HEK293 (cell line): ENCODE data around the gene CRABP2.
A peak's percentile ranks its signal among the peaks of the same experiment; 100 is the strongest.

Experiments
- BCL11A ChIP-seq: fragments of 450-650 bp; formaldehyde crosslinking; IDR thresholded peaks from 2 replicates; pipeline ENCODE4 v1.5.1; 2016; ENCODE audit warnings: low read depth, missing biosample characterization, missing genetic modification characterization
- GLIS1 ChIP-seq: fragments of 450-650 bp; formaldehyde crosslinking; IDR thresholded peaks from 2 replicates; pipeline ENCODE4 v1.5.1; 2016; ENCODE audit warnings: missing biosample characterization, missing genetic modification characterization
- HOXA7 ChIP-seq: sonication (generic); formaldehyde crosslinking; IDR thresholded peaks from 2 replicates; pipeline ENCODE4 v1.8.1; 2022; ENCODE audit warnings: missing genetic modification reagents, borderline replicate concordance
- KLF10 ChIP-seq: fragments of 450-650 bp; IDR thresholded peaks from 2 replicates; pipeline ENCODE4 v1.5.1; 2018; ENCODE audit warnings: missing biosample characterization, mild to moderate bottlenecking, missing genetic modification characterization
- KLF17 ChIP-seq: fragments of 450-650 bp; formaldehyde crosslinking; IDR thresholded peaks from 2 replicates; pipeline ENCODE4 v1.5.1; 2016; ENCODE audit warnings: missing biosample characterization, missing genetic modification characterization
- KLF8 ChIP-seq: fragments of 450-650 bp; formaldehyde crosslinking; IDR thresholded peaks from 2 replicates; pipeline ENCODE4 v1.5.1; 2016; ENCODE audit warnings: missing biosample characterization, missing genetic modification characterization
- SCRT2 ChIP-seq: fragments of 450-650 bp; formaldehyde crosslinking; IDR thresholded peaks from 2 replicates; pipeline ENCODE4 v1.5.1; 2016; ENCODE audit warnings: missing biosample characterization, missing genetic modification characterization
- SP7 ChIP-seq: fragments of 450-650 bp; formaldehyde crosslinking; IDR thresholded peaks from 2 replicates; pipeline ENCODE4 v1.5.1; 2016; ENCODE audit warnings: missing biosample characterization, missing genetic modification characterization
- ZBTB1 ChIP-seq: fragments of 450-650 bp; formaldehyde crosslinking; IDR thresholded peaks from 2 replicates; pipeline ENCODE4 v1.5.1; 2016; ENCODE audit warnings: missing biosample characterization, missing genetic modification characterization
- ZEB2 ChIP-seq: fragments of 450-650 bp; formaldehyde crosslinking; IDR thresholded peaks from 2 replicates; pipeline ENCODE4 v1.5.1; 2016; ENCODE audit warnings: missing biosample characterization, missing genetic modification characterization
- ZFP37 ChIP-seq: fragments of 450-650 bp; formaldehyde crosslinking; IDR thresholded peaks from 2 replicates; pipeline ENCODE4 v1.5.1; 2016; ENCODE audit warnings: missing biosample characterization, missing genetic modification characterization
- ZNF18 ChIP-seq: fragments of 450-650 bp; formaldehyde crosslinking; IDR thresholded peaks from 2 replicates; pipeline ENCODE4 v1.5.1; 2016; ENCODE audit warnings: missing biosample characterization, missing genetic modification characterization
- ZNF248 ChIP-seq: fragments of 450-650 bp; formaldehyde crosslinking; IDR thresholded peaks from 2 replicates; pipeline ENCODE4 v1.5.1; 2017; ENCODE audit warnings: missing biosample characterization, missing genetic modification characterization
- ZNF501 ChIP-seq: fragments of 450-650 bp; formaldehyde crosslinking; IDR thresholded peaks from 2 replicates; pipeline ENCODE4 v1.5.1; 2016; ENCODE audit warnings: missing biosample characterization, missing genetic modification characterization
- ZNF510 ChIP-seq: fragments of 450-650 bp; formaldehyde crosslinking; IDR thresholded peaks from 2 replicates; pipeline ENCODE4 v1.5.1; 2018; ENCODE audit warnings: mild to moderate bottlenecking, missing genetic modification characterization, missing biosample characterization; ENCODE audit not compliant: insufficient replicate concordance
- ZNF626 ChIP-seq: fragments of 450-650 bp; sonication (Bioruptor Pico); formaldehyde crosslinking; IDR thresholded peaks from 2 replicates; pipeline ENCODE4 v1.5.1; 2018; ENCODE audit warnings: missing biosample characterization, missing genetic modification characterization, inconsistent platforms
- ZNF654 ChIP-seq: fragments of 450-650 bp; formaldehyde crosslinking; IDR thresholded peaks from 2 replicates; pipeline ENCODE4 v1.5.1; 2016; ENCODE audit warnings: low read depth, missing biosample characterization, missing genetic modification characterization
- ZNF660 ChIP-seq: fragments of 450-650 bp; IDR thresholded peaks from 2 replicates; pipeline ENCODE4 v1.5.1; 2018; ENCODE audit warnings: missing biosample characterization, mild to moderate bottlenecking, missing genetic modification characterization
- ZNF677 ChIP-seq: fragments of 450-650 bp; IDR thresholded peaks from 2 replicates; pipeline ENCODE4 v1.5.0; 2018; ENCODE audit warnings: missing biosample characterization, mild to moderate bottlenecking, missing genetic modification characterization, moderate library complexity
- ZNF747 ChIP-seq: fragments of 450-650 bp; formaldehyde crosslinking; IDR thresholded peaks from 2 replicates; pipeline ENCODE4 v1.5.1; 2016; ENCODE audit warnings: missing biosample characterization, missing genetic modification characterization
- ZNF791 ChIP-seq: fragments of 450-650 bp; formaldehyde crosslinking; IDR thresholded peaks from 2 replicates; pipeline ENCODE4 v1.5.1; 2016; ENCODE audit warnings: missing biosample characterization, missing genetic modification characterization
- ZSCAN16 ChIP-seq: fragments of 450-650 bp; formaldehyde crosslinking; IDR thresholded peaks from 2 replicates; pipeline ENCODE4 v1.5.1; 2016; ENCODE audit warnings: missing biosample characterization, missing genetic modification characterization
- ZSCAN23 ChIP-seq: fragments of 450-650 bp; formaldehyde crosslinking; IDR thresholded peaks from 2 replicates; pipeline ENCODE4 v1.5.1; 2016; ENCODE audit warnings: missing biosample characterization, missing genetic modification characterization
- ZSCAN30 ChIP-seq: fragments of 450-650 bp; IDR thresholded peaks from 2 replicates; pipeline ENCODE4 v1.5.1; 2018; ENCODE audit warnings: missing biosample characterization, mild to moderate bottlenecking, missing genetic modification characterization, moderate library complexity
- TF ChIP-seq, protein P1 (sequence below): fragments of 450-650 bp; formaldehyde crosslinking; IDR thresholded peaks from 2 replicates; pipeline ENCODE4 v1.5.1; 2016; ENCODE audit warnings: missing biosample characterization, missing genetic modification characterization
- TF ChIP-seq, protein P2 (sequence below): fragments of 450-650 bp; formaldehyde crosslinking; IDR thresholded peaks from 2 replicates; pipeline ENCODE4 v1.5.1; 2016; ENCODE audit warnings: missing biosample characterization, missing genetic modification characterization, borderline replicate concordance
- TF ChIP-seq, protein P3 (sequence below): fragments of 450-650 bp; formaldehyde crosslinking; IDR thresholded peaks from 2 replicates; pipeline ENCODE4 v1.5.1; 2016; ENCODE audit warnings: missing biosample characterization, missing genetic modification characterization
- TF ChIP-seq, protein P4 (sequence below): fragments of 450-650 bp; formaldehyde crosslinking; IDR thresholded peaks from 2 replicates; pipeline ENCODE4 v1.5.1; 2016; ENCODE audit warnings: missing biosample characterization, missing genetic modification characterization
- TF ChIP-seq, protein P5 (sequence below): fragments of 450-650 bp; formaldehyde crosslinking; IDR thresholded peaks from 2 replicates; pipeline ENCODE4 v1.5.1; 2016; ENCODE audit warnings: missing biosample characterization, missing genetic modification characterization

CRABP2 gene

DNA sequence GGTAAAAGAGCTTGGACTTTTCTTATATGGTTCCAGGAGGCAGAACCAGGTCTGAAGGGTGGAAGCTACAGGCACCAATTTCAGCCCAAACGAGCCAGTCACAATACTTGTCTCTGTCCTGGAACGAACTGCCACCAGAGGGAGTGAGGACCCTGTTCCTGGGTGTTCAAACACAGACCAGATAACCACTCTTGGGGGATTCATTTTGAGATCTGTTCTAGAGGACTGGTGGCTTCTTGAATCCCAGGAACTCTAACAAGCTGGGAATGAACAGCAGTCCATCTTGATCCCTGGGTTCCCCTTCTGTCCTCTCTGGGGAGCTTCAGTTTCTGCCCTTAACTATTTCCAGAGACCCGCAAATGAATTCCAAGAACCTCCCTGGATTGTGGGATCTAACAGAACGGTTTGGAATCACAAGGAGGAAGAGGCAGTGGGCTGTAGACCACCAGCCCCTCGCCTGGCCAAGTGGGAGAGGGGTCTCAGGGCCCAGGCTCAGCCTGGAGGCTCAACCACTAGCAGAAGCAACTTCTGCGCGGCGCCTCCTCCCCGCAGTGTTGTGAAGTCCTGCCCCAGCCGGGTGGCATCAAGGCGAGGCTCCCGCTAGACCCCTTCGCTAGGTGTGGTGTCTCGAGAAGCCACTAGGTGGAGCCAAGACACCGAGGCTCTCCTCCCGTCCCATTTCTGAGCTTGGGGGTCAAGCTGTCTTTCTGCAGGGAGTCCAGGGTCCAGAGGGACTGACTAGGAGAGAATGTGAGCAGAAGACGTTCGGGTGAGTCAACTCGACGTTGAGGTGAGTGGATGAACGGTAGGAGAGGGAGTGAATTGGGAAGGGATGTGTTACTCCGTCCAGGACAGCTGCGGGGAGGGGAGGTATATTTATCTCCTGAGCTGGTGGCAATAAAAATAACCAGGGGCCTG lies 16.1 kb downstream of the CRABP2 start (continued):
- TF ChIP-seq, protein P1, sequence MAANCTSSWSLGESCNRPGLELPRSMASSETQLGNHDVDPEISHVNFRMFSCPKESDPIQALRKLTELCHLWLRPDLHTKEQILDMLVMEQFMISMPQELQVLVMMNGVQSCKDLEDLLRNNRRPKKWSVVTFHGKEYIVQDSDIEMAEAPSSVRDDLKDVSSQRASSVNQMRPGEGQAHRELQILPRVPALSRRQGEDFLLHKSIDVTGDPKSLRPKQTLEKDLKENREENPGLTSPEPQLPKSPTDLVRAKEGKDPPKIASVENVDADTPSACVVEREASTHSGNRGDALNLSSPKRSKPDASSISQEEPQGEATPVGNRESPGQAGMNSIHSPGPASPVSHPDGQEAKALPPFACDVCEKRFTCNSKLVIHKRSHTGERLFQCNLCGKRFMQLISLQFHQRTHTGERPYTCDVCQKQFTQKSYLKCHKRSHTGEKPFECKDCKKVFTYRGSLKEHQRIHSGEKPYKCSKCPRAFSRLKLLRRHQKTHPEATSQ (tag by site-specific recombination): no peak
- TF ChIP-seq, protein P2, sequence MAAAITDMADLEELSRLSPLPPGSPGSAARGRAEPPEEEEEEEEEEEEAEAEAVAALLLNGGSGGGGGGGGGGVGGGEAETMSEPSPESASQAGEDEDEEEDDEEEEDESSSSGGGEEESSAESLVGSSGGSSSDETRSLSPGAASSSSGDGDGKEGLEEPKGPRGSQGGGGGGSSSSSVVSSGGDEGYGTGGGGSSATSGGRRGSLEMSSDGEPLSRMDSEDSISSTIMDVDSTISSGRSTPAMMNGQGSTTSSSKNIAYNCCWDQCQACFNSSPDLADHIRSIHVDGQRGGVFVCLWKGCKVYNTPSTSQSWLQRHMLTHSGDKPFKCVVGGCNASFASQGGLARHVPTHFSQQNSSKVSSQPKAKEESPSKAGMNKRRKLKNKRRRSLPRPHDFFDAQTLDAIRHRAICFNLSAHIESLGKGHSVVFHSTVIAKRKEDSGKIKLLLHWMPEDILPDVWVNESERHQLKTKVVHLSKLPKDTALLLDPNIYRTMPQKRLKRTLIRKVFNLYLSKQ (tag by site-specific recombination): no peak
- TF ChIP-seq ZFP37 (tag by site-specific recombination) (0 out of 2 replicates have a peak, but pooled peaks have one; percentile 81), ZNF626 (tag by site-specific recombination) (no peak), SP7 (tag by site-specific recombination) (peak; percentile 57), ZNF747 (no peak), ZSCAN23 (tag by site-specific recombination) (no peak), ZNF510 (tag by site-specific recombination) (no peak), ZNF501 (tag by site-specific recombination) (peak; percentile 64), ZSCAN16 (tag by site-specific recombination) (no peak), HOXA7 (CRISPR knock-in tag) (no peak), ZNF660 (peak; percentile 28; the same call in 1 of the 2 replicates), ZNF18 (tag by site-specific recombination) (no peak), ZNF791 (tag by site-specific recombination) (no peak), BCL11A (tag by site-specific recombination) (peak; percentile 31; the same call in 1 of the 2 replicates), KLF17 (tag by site-specific recombination) (peak; percentile 37; the same call in 1 of the 2 replicates), ZEB2 (tag by site-specific recombination) (peak; percentile 50; the same call in 1 of the 2 replicates), ZNF677 (tag by site-specific recombination) (no peak), ZNF248 (no peak), ZSCAN30 (tag by site-specific recombination) (peak; percentile 72; the same call in 1 of the 2 replicates), KLF8 (tag by site-specific recombination) (peak; percentile 17; the same call in 1 of the 2 replicates), ZBTB1 (no peak), KLF10 (tag by site-specific recombination) (peak; percentile 47; the same call in 1 of the 2 replicates), GLIS1 (peak; percentile 92; the same call in 1 of the 2 replicates), ZNF654 (tag by site-specific recombination) (peak; percentile 92), SCRT2 (tag by site-specific recombination) (no peak)
- TF ChIP-seq, protein P3, sequence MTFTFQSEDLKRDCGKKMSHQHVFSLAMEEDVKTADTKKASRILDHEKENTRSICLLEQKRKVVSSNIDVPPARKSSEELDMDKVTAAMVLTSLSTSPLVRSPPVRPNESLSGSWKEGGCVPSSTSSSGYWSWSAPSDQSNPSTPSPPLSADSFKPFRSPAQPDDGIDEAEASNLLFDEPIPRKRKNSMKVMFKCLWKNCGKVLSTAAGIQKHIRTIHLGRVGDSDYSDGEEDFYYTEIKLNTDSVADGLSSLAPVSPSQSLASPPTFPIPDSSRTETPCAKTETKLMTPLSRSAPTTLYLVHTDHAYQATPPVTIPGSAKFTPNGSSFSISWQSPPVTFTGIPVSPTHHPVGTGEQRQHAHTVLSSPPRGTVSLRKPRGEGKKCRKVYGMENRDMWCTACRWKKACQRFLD (tag by site-specific recombination): no peak
- TF ChIP-seq, protein P4, sequence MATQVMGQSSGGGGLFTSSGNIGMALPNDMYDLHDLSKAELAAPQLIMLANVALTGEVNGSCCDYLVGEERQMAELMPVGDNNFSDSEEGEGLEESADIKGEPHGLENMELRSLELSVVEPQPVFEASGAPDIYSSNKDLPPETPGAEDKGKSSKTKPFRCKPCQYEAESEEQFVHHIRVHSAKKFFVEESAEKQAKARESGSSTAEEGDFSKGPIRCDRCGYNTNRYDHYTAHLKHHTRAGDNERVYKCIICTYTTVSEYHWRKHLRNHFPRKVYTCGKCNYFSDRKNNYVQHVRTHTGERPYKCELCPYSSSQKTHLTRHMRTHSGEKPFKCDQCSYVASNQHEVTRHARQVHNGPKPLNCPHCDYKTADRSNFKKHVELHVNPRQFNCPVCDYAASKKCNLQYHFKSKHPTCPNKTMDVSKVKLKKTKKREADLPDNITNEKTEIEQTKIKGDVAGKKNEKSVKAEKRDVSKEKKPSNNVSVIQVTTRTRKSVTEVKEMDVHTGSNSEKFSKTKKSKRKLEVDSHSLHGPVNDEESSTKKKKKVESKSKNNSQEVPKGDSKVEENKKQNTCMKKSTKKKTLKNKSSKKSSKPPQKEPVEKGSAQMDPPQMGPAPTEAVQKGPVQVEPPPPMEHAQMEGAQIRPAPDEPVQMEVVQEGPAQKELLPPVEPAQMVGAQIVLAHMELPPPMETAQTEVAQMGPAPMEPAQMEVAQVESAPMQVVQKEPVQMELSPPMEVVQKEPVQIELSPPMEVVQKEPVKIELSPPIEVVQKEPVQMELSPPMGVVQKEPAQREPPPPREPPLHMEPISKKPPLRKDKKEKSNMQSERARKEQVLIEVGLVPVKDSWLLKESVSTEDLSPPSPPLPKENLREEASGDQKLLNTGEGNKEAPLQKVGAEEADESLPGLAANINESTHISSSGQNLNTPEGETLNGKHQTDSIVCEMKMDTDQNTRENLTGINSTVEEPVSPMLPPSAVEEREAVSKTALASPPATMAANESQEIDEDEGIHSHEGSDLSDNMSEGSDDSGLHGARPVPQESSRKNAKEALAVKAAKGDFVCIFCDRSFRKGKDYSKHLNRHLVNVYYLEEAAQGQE (tag by site-specific recombination): no peak
- TF ChIP-seq, protein P5, sequence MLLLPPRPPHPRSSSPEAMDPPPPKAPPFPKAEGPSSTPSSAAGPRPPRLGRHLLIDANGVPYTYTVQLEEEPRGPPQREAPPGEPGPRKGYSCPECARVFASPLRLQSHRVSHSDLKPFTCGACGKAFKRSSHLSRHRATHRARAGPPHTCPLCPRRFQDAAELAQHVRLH (tag by site-specific recombination): no peak
